HepG2 (cell line): ENCODE measurements around the gene CTDSP1. TPM values are rescaled to one million over a fixed set of nuclear protein-coding genes. Genes with fewer than 3 reads are reported as not detected.

Source experiments
- ATAC-seq: fragments of 200-7000 bp; cut with Tn5 transposase; 3 replicates; pipeline ENCODE4 v1.9.1; 2020; ENCODE audit warnings: mild to moderate bottlenecking, moderate library complexity
- BruUV-seq: library from RNA; stranded (reverse); fragments of 400-500 nt; replicated peaks from 2 replicates; lab custom pipeline; 2021; lab: Mats Ljungman, UMichigan
- CTCF ChIA-PET: fragments of 300-600 bp; formaldehyde crosslinking; extraction: SDS; loops from one replicate; lab custom pipeline; 2021; ENCODE audit warnings: low total read pairs, inconsistent platforms, low intra/inter-chr PET ratio; lab: Yijun Ruan, JAX
- POLR2A ChIA-PET: fragments of 350-600 bp; sonication (Branson Sonifier 250); formaldehyde crosslinking; loops from one replicate; lab custom pipeline; 2020; ENCODE audit warnings: antibody characterized with exemption, inconsistent platforms; lab: Yijun Ruan, JAX
- DNase-seq: peaks from one replicate; pipeline ENCODE4 v3.0.0-alpha.2; 2015; ENCODE audit warnings: low spot score
- FAIRE-seq: peaks from 3 replicates; lab custom pipeline; 2011; peaks lifted over from hg19 to GRCh38; lab: Jason Lieb, UNC
- H2AFZ ChIP-seq: one replicate; pipeline ENCODE4 v1.6.1; 2011; ENCODE audit warnings: low read length, inconsistent platforms
- H3K27ac ChIP-seq: fragments of 300-600 bp; 3 replicates; pipeline ENCODE4 v1.8.0; 2011; ENCODE audit warnings: mixed run types, mild to moderate bottlenecking, mixed read lengths, low read length, inconsistent platforms; ENCODE audit not compliant: insufficient read depth; ENCODE audit errors: extremely low read length
- H3K27me3 ChIP-seq, 2 experiments: fragments of 200-600 bp in 1 of 2; 2 replicates in 1 of 2; 3 replicates in 1 of 2; pipeline versions ENCODE4 v1.6.0 to v1.8.0; 2011; ENCODE audit warnings: low read length in 2 of 2, mild to moderate bottlenecking in 2 of 2, moderate library complexity in 2 of 2, inconsistent platforms in 1 of 2; ENCODE audit not compliant: insufficient read depth in 2 of 2, control insufficient read depth in 1 of 2
- H3K36me3 ChIP-seq, 2 experiments: fragments of 200-600 bp in 1 of 2; replicated peaks in 1 of 2; 2 replicates in 1 of 2; 3 replicates in 1 of 2; pipeline versions ENCODE4 v1.5.1 to v1.8.0; 2011; ENCODE audit warnings: low read length in 2 of 2, inconsistent platforms in 1 of 2; ENCODE audit not compliant: insufficient read depth in 2 of 2, control insufficient read depth in 1 of 2
- H3K4me1 ChIP-seq: 2 replicates; pipeline ENCODE4 v1.5.1; 2012; ENCODE audit warnings: low read length, inconsistent platforms; ENCODE audit not compliant: insufficient read depth
- H3K4me2 ChIP-seq: 2 replicates; pipeline ENCODE4 v1.6.0; 2011; ENCODE audit warnings: low read depth, low read length, inconsistent platforms
- H3K4me3 ChIP-seq, 3 experiments: fragments of 200-600 bp in 1 of 3; sonication (generic), shearing (Covaris generic) in 1 of 3; replicated peaks in 1 of 3; 2 replicates each; pipeline ENCODE4 v1.5.1; 2011 to 2016; ENCODE audit warnings: low read length in 3 of 3, inconsistent platforms in 2 of 3, low read depth in 2 of 3, mild to moderate bottlenecking in 2 of 3, control low read depth in 1 of 3, mixed read lengths in 1 of 3; ENCODE audit not compliant: insufficient read depth in 1 of 3
- H3K79me2 ChIP-seq: one replicate; pipeline ENCODE4 v1.6.1; 2011; ENCODE audit warnings: low read length, inconsistent platforms; ENCODE audit not compliant: insufficient read depth
- H3K9ac ChIP-seq: 2 replicates; pipeline ENCODE4 v1.6.0; 2011; ENCODE audit warnings: mild to moderate bottlenecking, low read depth, low read length, inconsistent platforms; ENCODE audit not compliant: insufficient read depth
- H3K9me3 ChIP-seq: 2 replicates; pipeline ENCODE4 v1.5.1; 2012; ENCODE audit warnings: mild to moderate bottlenecking, low read length
- H4K20me1 ChIP-seq: 2 replicates; pipeline ENCODE4 v1.6.0; 2011; ENCODE audit warnings: inconsistent platforms, mild to moderate bottlenecking, low read length, moderate library complexity; ENCODE audit not compliant: insufficient read depth
- FOXC1 ChIP-seq: sonication (generic); formaldehyde crosslinking; IDR thresholded peaks from 2 replicates; pipeline ENCODE4 v1.8.0; 2022; ENCODE audit warnings: mild to moderate bottlenecking, missing genetic modification reagents, borderline replicate concordance
- HDAC2 ChIP-seq: sonication (generic); formaldehyde crosslinking; IDR thresholded peaks from 2 replicates; pipeline ENCODE4 v1.4.0; 2020; ENCODE audit warnings: missing genetic modification reagents
- JUNB ChIP-seq: sonication (generic); formaldehyde crosslinking; IDR thresholded peaks from 2 replicates; pipeline ENCODE4 v1.8.0; 2022; ENCODE audit warnings: missing genetic modification reagents, mild to moderate bottlenecking, borderline replicate concordance
- KMT2A ChIP-seq: sonication (generic); formaldehyde crosslinking; IDR thresholded peaks from 2 replicates; pipeline ENCODE4 v1.4.0; 2020; ENCODE audit warnings: missing genetic modification reagents
- RBAK ChIP-seq: sonication (generic); formaldehyde crosslinking; IDR thresholded peaks from 2 replicates; pipeline ENCODE4 v1.5.1; 2020; ENCODE audit warnings: mild to moderate bottlenecking, missing genetic modification reagents
- ZNF256 ChIP-seq: sonication (generic); formaldehyde crosslinking; conservative IDR thresholded peaks from 2 replicates; pipeline ENCODE4 v1.4.0; 2020; ENCODE audit warnings: missing genetic modification reagents
- ZNF362 ChIP-seq: sonication (generic); formaldehyde crosslinking; IDR thresholded peaks from 2 replicates; pipeline ENCODE4 v1.4.0; 2020; ENCODE audit warnings: missing genetic modification reagents, mild to moderate bottlenecking, borderline replicate concordance
- ZNF501 ChIP-seq: sonication (generic); formaldehyde crosslinking; IDR thresholded peaks from 2 replicates; pipeline ENCODE4 v1.5.1; 2020; ENCODE audit warnings: mild to moderate bottlenecking, moderate library complexity, missing genetic modification reagents
- ZNF784 ChIP-seq: sonication (generic); formaldehyde crosslinking; IDR thresholded peaks from 2 replicates; pipeline ENCODE4 v1.5.1; 2020; ENCODE audit warnings: missing genetic modification reagents, mild to moderate bottlenecking, borderline replicate concordance
- WGBS: methylation state at CpG from one replicate; pipeline ENCODE4 v1.1.6; 2017; ENCODE audit warnings: low lambda C conversion rate; 5-methylcytosine and 5-hydroxymethylcytosine counted together
- in situ Hi-C: cut with HindIII; loops from 2 replicates; pipeline ENCODE4 v1.10.0; 2017; ENCODE audit warnings: low pct_unique_long_range_greater_than_20kb; ENCODE audit not compliant: extremely low pct_ligation_motif_present
- intact Hi-C: fragments of 100-400 bp; cut with micrococcal nuclease; formaldehyde crosslinking; loops from one replicate; pipeline ENCODE4 v1.10.0; 2022; ENCODE audit not compliant: unreplicated experiment
- polyA plus RNA-seq, 8 experiments: library from polyadenylated mRNA; depleted of rRNA in 3 of 8; stranded (reverse) in 7 of 8; unstranded in 1 of 8; fragments of >200 nt; fragmentation: Illumina TruSeq in 4 of 8; extraction: Trizol in 4 of 8; gene quantifications; 2 replicates each; pipeline versions ENCODE4 v1.2.1 to v1.2.3, GENCODE V29; 2011 to 2016; ENCODE audit warnings: low read depth in 4 of 8, missing spikeins in 1 of 8, mixed read lengths in 1 of 8; ENCODE audit not compliant: insufficient read depth in 1 of 8
- total RNA-seq, 5 experiments: library from RNA; depleted of rRNA; stranded (reverse); fragments of >200 nt; fragmentation: Illumina TruSeq; extraction: Trizol; gene quantifications; 2 replicates each; pipeline ENCODE4 v1.2.3, GENCODE V29; 2016; ENCODE audit warnings: low read depth in 1 of 5
- TF ChIP-seq, protein P1 (sequence below): fragments of 450-650 bp; IDR thresholded peaks from 2 replicates; pipeline ENCODE4 v1.6.1; 2016
- TF ChIP-seq, protein P2 (sequence below): sonication (generic); formaldehyde crosslinking; IDR thresholded peaks from 2 replicates; pipeline ENCODE4 v1.5.0; 2020; ENCODE audit warnings: mild to moderate bottlenecking, missing genetic modification reagents

CTDSP1 gene
- total and polyA plus RNA-seq, 2 of the 13 experiments (the other 11 are each of a cell fraction or from before 2014, with no cell fraction given), result 91.0 to 268 TPM

DNA sequence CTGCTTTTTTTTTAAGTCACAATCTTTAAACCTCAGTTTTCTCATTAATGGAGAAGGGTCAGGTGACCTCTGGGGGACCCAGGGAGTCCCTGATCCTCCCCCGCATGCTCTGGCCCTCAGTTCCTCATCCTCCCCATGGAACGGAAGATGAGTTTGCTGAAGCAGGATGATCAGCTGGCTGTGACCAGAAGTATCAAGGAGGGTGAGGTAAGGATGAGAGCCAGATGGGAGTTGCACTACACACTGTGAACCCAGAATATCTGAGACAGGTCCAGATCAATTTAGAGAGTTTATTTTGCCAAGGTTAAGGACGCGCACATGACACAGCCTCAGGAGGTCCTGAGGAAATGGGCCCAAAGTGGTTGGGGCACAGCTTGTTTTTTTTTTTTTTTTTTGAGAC, 39.2 kb upstream of the CTDSP1 start:
- no TSS peak for BruUV-seq
- DNase-seq (no peak), ATAC-seq (no peak), FAIRE-seq (no peak)
- TF ChIP-seq, protein P1, sequence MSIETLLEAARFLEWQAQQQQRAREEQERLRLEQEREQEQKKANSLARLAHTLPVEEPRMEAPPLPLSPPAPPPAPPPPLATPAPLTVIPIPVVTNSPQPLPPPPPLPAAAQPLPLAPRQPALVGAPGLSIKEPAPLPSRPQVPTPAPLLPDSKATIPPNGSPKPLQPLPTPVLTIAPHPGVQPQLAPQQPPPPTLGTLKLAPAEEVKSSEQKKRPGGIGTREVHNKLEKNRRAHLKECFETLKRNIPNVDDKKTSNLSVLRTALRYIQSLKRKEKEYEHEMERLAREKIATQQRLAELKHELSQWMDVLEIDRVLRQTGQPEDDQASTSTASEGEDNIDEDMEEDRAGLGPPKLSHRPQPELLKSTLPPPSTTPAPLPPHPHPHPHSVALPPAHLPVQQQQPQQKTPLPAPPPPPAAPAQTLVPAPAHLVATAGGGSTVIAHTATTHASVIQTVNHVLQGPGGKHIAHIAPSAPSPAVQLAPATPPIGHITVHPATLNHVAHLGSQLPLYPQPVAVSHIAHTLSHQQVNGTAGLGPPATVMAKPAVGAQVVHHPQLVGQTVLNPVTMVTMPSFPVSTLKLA, result no peak
- Histone ChIP-seq H3K4me2 (no peak overlapping the region), H3K4me1 (peaks cover 65% of the 10 kb centered on the region), H2AFZ (no peak overlapping the region), H3K27ac (no peak overlapping the region), H3K27me3 (no peaks in the 10 kb centered on the region; a peak in 3 of 5 replicates), H3K9ac (no peak overlapping the region), H3K9me3 (no peaks in the 10 kb centered on the region), H3K4me3 (no peak overlapping the region), H3K36me3 (no peaks in the 10 kb centered on the region), H4K20me1 (no peaks in the 10 kb centered on the region), H3K79me2 (no peaks in the 10 kb centered on the region)
- in situ Hi-C loops, result no loop called here
- ChIA-PET CTCF (no interaction called here), POLR2A (interaction anchor here (1.5 to 2.4 kb wide), 2 partner anchors 26 to 40 kb away, joined by 3 to 8 read pairs; partner anchors contain the start of gene CTDSP1)
- WGBS, result 68% methylated on average over 4 of the region's 4 CpGs
- intact Hi-C loops, result no loop called here

GRCh38 chr2:218362606-218363005, 37.1 kb upstream of the CTDSP1 start:
- Histone ChIP-seq H3K4me1 (peaks cover 43% of the 10 kb centered on the region), H3K4me2 (no peak overlapping the region), H3K9ac (no peak overlapping the region), H4K20me1 (no peaks in the 10 kb centered on the region), H3K27me3 (peaks cover 0 to 2% of the 10 kb centered on the region in 2 experiments; a peak in 2 of 5 replicates), H3K9me3 (no peaks in the 10 kb centered on the region), H2AFZ (no peak overlapping the region), H3K27ac (no peak overlapping the region), H3K79me2 (no peaks in the 10 kb centered on the region), H3K36me3 (no peaks in the 10 kb centered on the region), H3K4me3 (no peak overlapping the region)
- ChIA-PET POLR2A (interaction anchor here (2.4 kb wide), 1 partner anchor 24 kb away, joined by 8 read pairs; no protein-coding TSS in a partner anchor), CTCF (no interaction called here)
- no peak for DNase-seq
- no peak for ATAC-seq
- intact Hi-C loops, result no loop called here
- in situ Hi-C loops, result no loop called here
- no TSS peak for BruUV-seq
- 78% methylated on average over 8 of the region's 8 CpGs for WGBS
- no peak for FAIRE-seq
- TF ChIP-seq RBAK (CRISPR knock-in tag) (no peak), ZNF362 (CRISPR knock-in tag) (no peak), ZNF501 (no peak), FOXC1 (CRISPR knock-in tag) (no peak), HDAC2 (CRISPR knock-in tag) (no peak), KMT2A (CRISPR knock-in tag) (no peak), JUNB (CRISPR knock-in tag) (no peak), ZNF256 (no peak), ZNF784 (CRISPR knock-in tag) (no peak)
- TF ChIP-seq, protein P2, sequence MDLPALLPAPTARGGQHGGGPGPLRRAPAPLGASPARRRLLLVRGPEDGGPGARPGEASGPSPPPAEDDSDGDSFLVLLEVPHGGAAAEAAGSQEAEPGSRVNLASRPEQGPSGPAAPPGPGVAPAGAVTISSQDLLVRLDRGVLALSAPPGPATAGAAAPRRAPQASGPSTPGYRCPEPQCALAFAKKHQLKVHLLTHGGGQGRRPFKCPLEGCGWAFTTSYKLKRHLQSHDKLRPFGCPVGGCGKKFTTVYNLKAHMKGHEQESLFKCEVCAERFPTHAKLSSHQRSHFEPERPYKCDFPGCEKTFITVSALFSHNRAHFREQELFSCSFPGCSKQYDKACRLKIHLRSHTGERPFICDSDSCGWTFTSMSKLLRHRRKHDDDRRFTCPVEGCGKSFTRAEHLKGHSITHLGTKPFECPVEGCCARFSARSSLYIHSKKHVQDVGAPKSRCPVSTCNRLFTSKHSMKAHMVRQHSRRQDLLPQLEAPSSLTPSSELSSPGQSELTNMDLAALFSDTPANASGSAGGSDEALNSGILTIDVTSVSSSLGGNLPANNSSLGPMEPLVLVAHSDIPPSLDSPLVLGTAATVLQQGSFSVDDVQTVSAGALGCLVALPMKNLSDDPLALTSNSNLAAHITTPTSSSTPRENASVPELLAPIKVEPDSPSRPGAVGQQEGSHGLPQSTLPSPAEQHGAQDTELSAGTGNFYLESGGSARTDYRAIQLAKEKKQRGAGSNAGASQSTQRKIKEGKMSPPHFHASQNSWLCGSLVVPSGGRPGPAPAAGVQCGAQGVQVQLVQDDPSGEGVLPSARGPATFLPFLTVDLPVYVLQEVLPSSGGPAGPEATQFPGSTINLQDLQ, result no peak
